Measurements from ENCODE around the gene TKTL2.

- no peak for TF ChIP-seq SIN3A (IDR thresholded peaks at IDR 0.05; ENCODE audit: low read depth, low read length)
- TF ChIP-seq CREB1 (IDR thresholded peaks at IDR 0.05; ENCODE audit: low read depth), result no peak
- TF ChIP-seq CREM (IDR thresholded peaks at IDR 0.05; ENCODE audit: low read depth), result no peak
- TF ChIP-seq GABPA (IDR thresholded peaks at IDR 0.05; ENCODE audit: low read depth), result no peak
- no peak for TF ChIP-seq CTCF (IDR thresholded peaks at IDR 0.05 in 2 of 3, conservative IDR thresholded peaks at IDR 0.05 in 1 of 3; ENCODE audit: control insufficient read depth in 2 of 3, extremely low read depth in 1 of 3, insufficient read depth in 1 of 3, low read depth in 3 of 3, low read length in 3 of 3)
- no peak for TF ChIP-seq CBFB (IDR thresholded peaks at IDR 0.05; ENCODE audit: low read depth)
- no peak for TF ChIP-seq EP300 (IDR thresholded peaks at IDR 0.05; ENCODE audit: borderline replicate concordance in 1 of 2, control insufficient read depth in 1 of 2, low read depth in 2 of 2, low read length in 2 of 2)
- no peak for TF ChIP-seq TAF1 (IDR thresholded peaks at IDR 0.05; ENCODE audit: borderline replicate concordance, low read depth, low read length)
- no peak for TF ChIP-seq BHLHE40 (IDR thresholded peaks at IDR 0.05; ENCODE audit: borderline replicate concordance in 1 of 2, low read depth in 2 of 2, low read length in 1 of 2)
- no peak for TF ChIP-seq E2F8 (IDR thresholded peaks at IDR 0.05; ENCODE audit: low read depth, partially characterized antibody)
- TF ChIP-seq SIX5 (IDR thresholded peaks at IDR 0.05; ENCODE audit: low read depth, low read length, severe bottlenecking), result no peak
- TF ChIP-seq TCF12 (IDR thresholded peaks at IDR 0.05; ENCODE audit: low read depth, low read length), result no peak
Measured at GRCh38 chr4:163500586-163500985, 27.0 kb upstream of the TKTL2 start.
